Measurements from ENCODE around the gene RAB25. TPM values are rescaled to one million over a fixed set of nuclear protein-coding genes. Genes with fewer than 3 reads are reported as not detected.

The RAB25 gene
- total and polyA plus RNA-seq, 4 donors = 62.7 to 156 (median 87.2) TPM

- WGBS, 2 donors = 90 to 91% methylated on average over 3 of the region's 3 CpGs
Measured at GRCh38 chr1:156108057-156108456, 47.1 kb downstream of the RAB25 start.

GRCh38 chr1:156108664-156109241 is 47.8 kb downstream of the RAB25 start:
- 93 to 97% methylated on average over 6 of the region's 6 CpGs for WGBS, 2 donors
- TF ChIP-seq CTCF (IDR thresholded peaks at IDR 0.05; ENCODE audit: control extremely low read depth, extremely low read depth) = no peak
- Histone ChIP-seq H3K36me3 (ENCODE audit: control insufficient read depth in 4 of 4, insufficient read depth in 4 of 4, low read length in 4 of 4) (no peaks in the 10 kb centered on the region), H3K4me3 (no peak overlapping the region), H3K27me3 (ENCODE audit: control insufficient read depth in 3 of 3, insufficient read depth in 3 of 3, low read length in 2 of 3) (no peaks in the 10 kb centered on the region), H3K4me1 (ENCODE audit: control insufficient read depth in 5 of 5, insufficient read depth in 5 of 5, low read length in 5 of 5) (peaks cover 11 to 36% (median 23%) of the 10 kb centered on the region in 5 donors), H3K9ac (ENCODE audit: insufficient read depth in 1 of 2, low read length in 2 of 2) (no peak overlapping the region), H3K27ac (ENCODE audit: low read depth in 1 of 2, low read length in 1 of 2) (no peak overlapping the region), H3K9me3 (ENCODE audit: control insufficient read depth in 4 of 4, insufficient read depth in 3 of 4, low read length in 3 of 4) (no peaks in the 10 kb centered on the region)
- no peak for DNase-seq
- no peak for ATAC-seq (ENCODE audit: insufficient read depth, low FRiP score)

More at GRCh38 chr1:156108057-156108456, 47.1 kb downstream of the RAB25 start:
- no peak for TF ChIP-seq CTCF (IDR thresholded peaks at IDR 0.05; ENCODE audit: control extremely low read depth, extremely low read depth)
- H3K27me3 ChIP-seq (ENCODE audit: control insufficient read depth in 3 of 3, insufficient read depth in 3 of 3, low read length in 2 of 3) = no peaks in the 10 kb centered on the region
- no peaks in the 10 kb centered on the region for H3K36me3 ChIP-seq (ENCODE audit: control insufficient read depth in 4 of 4, insufficient read depth in 4 of 4, low read length in 4 of 4)
- H3K9ac ChIP-seq (ENCODE audit: insufficient read depth in 1 of 2, low read length in 2 of 2) = no peak overlapping the region
- DNase-seq = no peak
- H3K4me1 ChIP-seq (ENCODE audit: control insufficient read depth in 5 of 5, insufficient read depth in 5 of 5, low read length in 5 of 5) = peaks cover 10 to 39% (median 28%) of the 10 kb centered on the region in 5 donors
- H3K4me3 ChIP-seq = no peak overlapping the region
- ATAC-seq (ENCODE audit: insufficient read depth, low FRiP score) = no peak
- H3K9me3 ChIP-seq (ENCODE audit: control insufficient read depth in 4 of 4, insufficient read depth in 3 of 4, low read length in 3 of 4) = no peaks in the 10 kb centered on the region
- H3K27ac ChIP-seq (ENCODE audit: low read depth in 1 of 2, low read length in 1 of 2) = no peak overlapping the region

- H3K9me3 ChIP-seq (ENCODE audit: control insufficient read depth in 4 of 4, insufficient read depth in 3 of 4, low read length in 3 of 4) = no peaks in the 10 kb centered on the region
- peaks cover 0 to 6% (median 0%) of the 10 kb centered on the region in 4 donors for H3K36me3 ChIP-seq (ENCODE audit: control insufficient read depth in 4 of 4, insufficient read depth in 4 of 4, low read length in 4 of 4)
- DNase-seq = no peak
- TF ChIP-seq CTCF (IDR thresholded peaks at IDR 0.05; ENCODE audit: control extremely low read depth, extremely low read depth) = no peak
- 61 to 84% methylated on average over 2 of the region's 2 CpGs for WGBS, 2 donors
- no peak overlapping the region for H3K27ac ChIP-seq (ENCODE audit: low read depth in 1 of 2, low read length in 1 of 2)
- no peaks in the 10 kb centered on the region for H3K27me3 ChIP-seq (ENCODE audit: control insufficient read depth in 3 of 3, insufficient read depth in 3 of 3, low read length in 2 of 3)
- H3K9ac ChIP-seq (ENCODE audit: insufficient read depth in 1 of 2, low read length in 2 of 2) = no peak overlapping the region
- H3K4me1 ChIP-seq (ENCODE audit: control insufficient read depth in 5 of 5, insufficient read depth in 5 of 5, low read length in 5 of 5) = peaks cover 6 to 33% (median 12%) of the 10 kb centered on the region in 5 donors
- ATAC-seq (ENCODE audit: insufficient read depth, low FRiP score) = no peak
- H3K4me3 ChIP-seq = no peak overlapping the region
Measured at GRCh38 chr1:156110252-156110651, 49.3 kb downstream of the RAB25 start.
